HT-29 (cell line): Measurements from ENCODE around the gene RAET1G. TPM values are rescaled to one million over a fixed set of nuclear protein-coding genes. Genes with fewer than 3 reads are reported as not detected.

Experiments used
- DNase-seq: peaks from one replicate; pipeline ENCODE4 v3.0.0-alpha.2; 2015; ENCODE audit warnings: low spot score
- total RNA-seq: library from RNA; depleted of rRNA; stranded (reverse); fragments of >200 nt; shearing (Covaris generic); gene quantifications from 2 replicates; pipeline ENCODE4 v1.2.3, GENCODE V29; 2014; rRNA removed

The RAET1G gene
- total RNA-seq, 1 experiment from 2014 or later: 0.51 TPM

DNA sequence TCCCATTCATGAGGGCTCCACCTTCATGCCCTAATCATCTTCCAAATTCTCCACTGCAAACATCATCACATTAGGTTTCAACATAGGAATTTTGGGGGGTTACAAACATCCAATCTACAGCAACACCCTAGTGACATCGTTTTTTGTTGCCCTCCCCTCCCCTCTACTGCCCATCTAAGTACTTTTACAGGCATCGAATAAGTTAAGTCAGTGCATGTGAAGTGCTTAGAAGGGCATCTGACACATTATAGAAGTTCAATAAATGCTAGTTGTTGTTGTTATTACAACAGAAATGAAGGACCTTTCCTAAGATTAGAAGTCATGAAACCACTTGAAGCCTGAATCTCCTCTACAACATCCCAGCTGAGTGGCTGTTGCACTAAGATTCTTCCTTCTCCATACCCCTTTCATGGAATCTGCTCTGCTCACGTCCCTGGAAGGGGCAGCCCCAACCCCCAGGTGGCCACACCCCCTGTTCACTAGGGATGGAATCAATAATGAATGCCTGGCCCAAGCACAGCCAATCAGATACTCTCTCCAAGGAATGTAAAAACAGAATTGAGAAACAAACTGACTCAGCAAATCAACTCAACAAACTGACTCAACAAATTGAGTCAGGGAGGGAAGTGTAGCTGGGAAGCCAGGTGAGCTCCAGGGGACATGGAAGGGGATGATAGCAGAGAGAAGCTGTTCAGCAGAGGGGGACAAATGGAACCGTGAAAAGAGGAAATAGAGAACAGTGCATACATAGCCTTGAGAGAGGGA, 54.9 kb downstream of the RAET1G start:
- no peak for DNase-seq

Other genes starting within 250 kb of the RAET1G start
- 9.2 and 9.4 TPM in 2 replicates for gene LATS1, start 205.0 kb downstream of the RAET1G start, total RNA-seq
- gene NUP43, start 176.6 kb downstream of the RAET1G start, total RNA-seq: 14.0 and 15.0 TPM in 2 replicates
- 83.7 and 100 TPM in 2 replicates for gene PCMT1, start 173.4 kb downstream of the RAET1G start, total RNA-seq
- gene LRP11, start 58.8 kb downstream of the RAET1G start, total RNA-seq: 37.9 and 43.0 TPM in 2 replicates
- 0.52 and 1.0 TPM in 2 replicates for gene RAET1E, start 25.0 kb downstream of the RAET1G start, total RNA-seq
- 3.2 and 5.3 TPM in 2 replicates for gene ULBP2, start 18.9 kb upstream of the RAET1G start, total RNA-seq
- 0.13 TPM in 1 of 2 replicates, not detected in the other for gene ULBP1, start 40.8 kb upstream of the RAET1G start, total RNA-seq
- gene RAET1L, start 102.4 kb upstream of the RAET1G start, total RNA-seq: 1.2 and 1.5 TPM in 2 replicates
- gene ULBP3, start 146.0 kb upstream of the RAET1G start, total RNA-seq: 8.4 and 8.7 TPM in 2 replicates
- gene PPP1R14C, start 219.9 kb upstream of the RAET1G start, total RNA-seq: 0.08 and 0.20 TPM in 2 replicates